Endodermal cell (in vitro differentiated cells): ENCODE measurements around the gene YY1. TPM values are rescaled to one million over a fixed set of nuclear protein-coding genes. Genes with fewer than 3 reads are reported as not detected.
"Not testable (repeated sequence)": the region's sequence is repeated elsewhere in the genome, so short reads cannot be mapped to it uniquely, and the experiment has no call there.

ENCODE experiments used
- DNase-seq: peaks from one replicate; pipeline ENCODE4 v3.0.0-alpha.2; 2017
- H3K27ac ChIP-seq: 2 replicates; pipeline ENCODE4 v1.5.1; 2013; ENCODE audit warnings: mild to moderate bottlenecking, low read depth, low read length, moderate library complexity
- H3K27me3 ChIP-seq: 2 replicates; pipeline ENCODE4 v1.6.1; 2013; ENCODE audit warnings: mild to moderate bottlenecking, low read length, moderate library complexity; ENCODE audit not compliant: insufficient read depth, control insufficient read depth, poor library complexity, severe bottlenecking
- H3K36me3 ChIP-seq: 2 replicates; pipeline ENCODE4 v1.7.0; 2013; ENCODE audit warnings: mild to moderate bottlenecking, low read length, moderate library complexity; ENCODE audit not compliant: control insufficient read depth, insufficient read depth
- H3K4me1 ChIP-seq: one replicate; pipeline ENCODE4 v1.7.0; 2013; ENCODE audit warnings: low read length; ENCODE audit not compliant: control insufficient read depth, insufficient read depth
- H3K4me3 ChIP-seq: 2 replicates; pipeline ENCODE4 v1.5.1; 2013; ENCODE audit warnings: mild to moderate bottlenecking, low read length, moderate library complexity
- H3K9ac ChIP-seq: 2 replicates; pipeline ENCODE4 v1.6.1; 2013; ENCODE audit warnings: mild to moderate bottlenecking, low read length, moderate library complexity; ENCODE audit not compliant: poor library complexity, severe bottlenecking; ENCODE audit errors: extremely low read depth
- H3K9me3 ChIP-seq: 2 replicates; pipeline ENCODE4 v1.6.1; 2013; ENCODE audit warnings: mild to moderate bottlenecking, low read length, moderate library complexity; ENCODE audit not compliant: control insufficient read depth
- H3K27ac Mint-ChIP-seq: 2 replicates; pipeline ENCODE4 v1.8.0; 2020; ENCODE audit warnings: mixed read lengths
- H3K27me3 Mint-ChIP-seq: 2 replicates; pipeline ENCODE4 v1.8.0; 2021; ENCODE audit warnings: mild to moderate bottlenecking, mixed read lengths; ENCODE audit not compliant: insufficient read depth
- H3K36me3 Mint-ChIP-seq: 2 replicates; pipeline ENCODE4 v1.8.0; 2020; ENCODE audit warnings: low read depth, mixed read lengths
- H3K4me1 Mint-ChIP-seq: 2 replicates; pipeline ENCODE4 v1.8.0; 2020; ENCODE audit warnings: mixed read lengths
- H3K4me3 Mint-ChIP-seq: 2 replicates; pipeline ENCODE4 v1.8.0; 2020; ENCODE audit warnings: mild to moderate bottlenecking, moderate library complexity, mixed read lengths
- H3K9me3 Mint-ChIP-seq: 2 replicates; pipeline ENCODE4 v1.8.0; 2020; ENCODE audit warnings: mild to moderate bottlenecking, mixed read lengths
- CTCF ChIP-seq: fragments of 200-600 bp; sonication (generic); conservative IDR thresholded peaks from 2 replicates; pipeline ENCODE4 v1.5.0; 2021; ENCODE audit warnings: antibody characterized with exemption, mild to moderate bottlenecking
- WGBS, 2 experiments: methylation state at CpG; one replicate each; pipeline versions ENCODE4 v1.1.5 to v1.1.7; 2013; ENCODE audit warnings: missing lambda C conversion rate in 2 of 2, mixed read lengths in 1 of 2; ENCODE audit not compliant: insufficient coverage in 1 of 2, insufficient read length in 1 of 2; 5-methylcytosine and 5-hydroxymethylcytosine counted together
- total RNA-seq, 2 donors: library from RNA; stranded (reverse); fragmentation: NEBNext Ultra II Directional in 1 of 2; extraction: Animal tissue kit (Norgen Biotek cat#: 25700) in 1 of 2; gene quantifications; 2 replicates in 1 of 2; 3 replicates in 1 of 2; pipeline ENCODE4 v1.2.1, GENCODE V29; 2021

YY1 gene
- total RNA-seq, 2 donors from 2014 or later = 94.8 to 103 TPM

DNA sequence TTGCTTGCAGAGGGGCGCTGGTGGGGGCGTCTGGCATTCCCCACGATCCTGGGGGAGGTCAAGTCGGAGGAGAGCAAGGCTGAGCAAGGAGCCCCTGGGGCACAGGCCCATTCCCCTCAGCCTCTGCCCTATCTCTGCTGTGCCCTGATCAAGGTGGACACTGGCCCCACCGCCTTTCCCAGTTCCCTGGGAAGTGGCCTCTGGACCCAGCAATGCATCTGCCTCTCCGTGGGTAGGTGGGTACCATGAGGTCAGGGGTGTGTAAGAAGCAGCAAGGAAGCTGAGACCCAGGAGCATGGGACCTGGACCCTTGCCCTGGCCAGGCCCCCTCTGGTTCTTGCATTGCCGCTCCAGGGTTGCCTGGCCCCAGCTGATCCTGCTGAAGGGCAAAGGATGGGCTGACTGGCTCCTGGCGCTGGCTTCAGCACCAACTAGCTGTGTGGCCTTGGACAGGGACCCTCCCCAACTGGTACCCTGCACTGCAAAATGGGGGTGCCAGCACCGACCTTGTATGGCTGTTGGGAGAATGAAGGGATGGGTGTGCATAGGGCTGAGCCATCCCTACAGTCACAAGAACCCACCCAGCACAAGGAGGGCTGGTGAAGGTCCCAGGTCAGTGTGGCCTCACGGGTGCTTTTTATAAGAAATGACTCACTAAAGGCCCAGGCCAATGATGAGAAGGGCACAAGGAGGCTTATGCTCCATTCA, 47.7 kb downstream of the YY1 start:
- no peak for TF ChIP-seq CTCF
- Mint-ChIP-seq H3K9me3 (no peaks in the 10 kb centered on the region), H3K4me1 (peaks cover 6% of the 10 kb centered on the region), H3K27me3 (peaks cover 2% of the 10 kb centered on the region), H3K36me3 (peaks cover 22% of the 10 kb centered on the region), H3K27ac (no peak overlapping the region), H3K4me3 (peak overlapping the region; percentile 56)
- Histone ChIP-seq H3K4me3 (no peak overlapping the region), H3K27ac (no peak overlapping the region), H3K9ac (no peak overlapping the region), H3K36me3 (peaks cover 23% of the 10 kb centered on the region), H3K27me3 (no peaks in the 10 kb centered on the region), H3K4me1 (peaks cover 4% of the 10 kb centered on the region), H3K9me3 (no peaks in the 10 kb centered on the region)
- peak; percentile 54 for DNase-seq
- WGBS, 2 experiments = 93 to 100% methylated on average over 7 to 8 of the region's 10 CpGs

- Mint-ChIP-seq H3K36me3 (peaks cover 19% of the 10 kb centered on the region), H3K27ac (no peak overlapping the region), H3K9me3 (no peaks in the 10 kb centered on the region), H3K4me1 (peaks cover 6% of the 10 kb centered on the region), H3K4me3 (no peak overlapping the region), H3K27me3 (peaks cover 2% of the 10 kb centered on the region)
- no peaks in the 10 kb centered on the region for H3K27me3 ChIP-seq
- H3K36me3 ChIP-seq = peaks cover 21% of the 10 kb centered on the region
- WGBS, 2 experiments = 87 to 92% methylated on average over 6 to 12 of the region's 12 CpGs
- TF ChIP-seq CTCF = no peak
- H3K9ac ChIP-seq = no peak overlapping the region
- no peak overlapping the region for H3K4me3 ChIP-seq
- no peak for DNase-seq
- H3K4me1 ChIP-seq = peaks cover 4% of the 10 kb centered on the region
- H3K27ac ChIP-seq = no peak overlapping the region
- H3K9me3 ChIP-seq = no peaks in the 10 kb centered on the region
Measured at GRCh38 chr14:100287202-100287997, 48.5 kb downstream of the YY1 start.

DNA sequence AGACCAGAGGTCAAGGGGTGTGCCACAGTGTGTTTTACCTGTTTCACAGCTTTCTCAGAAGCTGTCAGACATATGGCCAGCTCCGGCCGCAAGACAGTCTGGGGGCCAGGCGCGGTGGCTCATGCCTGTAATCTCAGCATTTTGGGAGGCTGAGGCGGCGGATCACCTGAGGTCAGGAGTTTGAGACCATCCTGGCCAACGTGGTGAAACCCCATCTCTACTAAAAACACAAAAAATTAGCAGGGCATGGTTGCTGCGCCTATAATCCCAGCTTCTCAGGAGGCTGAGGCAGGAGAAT, 49.0 kb downstream of the YY1 start:
- not testable (repeated sequence) for H3K4me1 ChIP-seq, H3K4me3 ChIP-seq, H3K9me3 Mint-ChIP-seq, H3K27me3 ChIP-seq, H3K9me3 ChIP-seq, H3K27me3 Mint-ChIP-seq, DNase-seq, H3K27ac Mint-ChIP-seq, H3K4me1 Mint-ChIP-seq, H3K4me3 Mint-ChIP-seq, H3K9ac ChIP-seq, H3K27ac ChIP-seq
- 93 to 100% methylated on average over 4 to 8 of the region's 8 CpGs for WGBS, 2 experiments
- peaks cover 16% of the 10 kb centered on the region for H3K36me3 Mint-ChIP-seq
- H3K36me3 ChIP-seq = peaks cover 17% of the 10 kb centered on the region
